WI38 (cell line): ENCODE results near the gene HID1.

Experiments
- H3K4me3 ChIP-seq: 2 replicates; pipeline ENCODE4 v1.5.1; 2011; ENCODE audit warnings: low read depth, mild to moderate bottlenecking, control low read depth, low read length
- TF ChIP-seq, protein P1 (sequence below): IDR thresholded peaks from 2 replicates; pipeline ENCODE4 v1.5.1; 2012; ENCODE audit warnings: low read depth, mild to moderate bottlenecking, control low read depth, low read length

Gene HID1, protein sequence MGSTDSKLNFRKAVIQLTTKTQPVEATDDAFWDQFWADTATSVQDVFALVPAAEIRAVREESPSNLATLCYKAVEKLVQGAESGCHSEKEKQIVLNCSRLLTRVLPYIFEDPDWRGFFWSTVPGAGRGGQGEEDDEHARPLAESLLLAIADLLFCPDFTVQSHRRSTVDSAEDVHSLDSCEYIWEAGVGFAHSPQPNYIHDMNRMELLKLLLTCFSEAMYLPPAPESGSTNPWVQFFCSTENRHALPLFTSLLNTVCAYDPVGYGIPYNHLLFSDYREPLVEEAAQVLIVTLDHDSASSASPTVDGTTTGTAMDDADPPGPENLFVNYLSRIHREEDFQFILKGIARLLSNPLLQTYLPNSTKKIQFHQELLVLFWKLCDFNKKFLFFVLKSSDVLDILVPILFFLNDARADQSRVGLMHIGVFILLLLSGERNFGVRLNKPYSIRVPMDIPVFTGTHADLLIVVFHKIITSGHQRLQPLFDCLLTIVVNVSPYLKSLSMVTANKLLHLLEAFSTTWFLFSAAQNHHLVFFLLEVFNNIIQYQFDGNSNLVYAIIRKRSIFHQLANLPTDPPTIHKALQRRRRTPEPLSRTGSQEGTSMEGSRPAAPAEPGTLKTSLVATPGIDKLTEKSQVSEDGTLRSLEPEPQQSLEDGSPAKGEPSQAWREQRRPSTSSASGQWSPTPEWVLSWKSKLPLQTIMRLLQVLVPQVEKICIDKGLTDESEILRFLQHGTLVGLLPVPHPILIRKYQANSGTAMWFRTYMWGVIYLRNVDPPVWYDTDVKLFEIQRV

DNA sequence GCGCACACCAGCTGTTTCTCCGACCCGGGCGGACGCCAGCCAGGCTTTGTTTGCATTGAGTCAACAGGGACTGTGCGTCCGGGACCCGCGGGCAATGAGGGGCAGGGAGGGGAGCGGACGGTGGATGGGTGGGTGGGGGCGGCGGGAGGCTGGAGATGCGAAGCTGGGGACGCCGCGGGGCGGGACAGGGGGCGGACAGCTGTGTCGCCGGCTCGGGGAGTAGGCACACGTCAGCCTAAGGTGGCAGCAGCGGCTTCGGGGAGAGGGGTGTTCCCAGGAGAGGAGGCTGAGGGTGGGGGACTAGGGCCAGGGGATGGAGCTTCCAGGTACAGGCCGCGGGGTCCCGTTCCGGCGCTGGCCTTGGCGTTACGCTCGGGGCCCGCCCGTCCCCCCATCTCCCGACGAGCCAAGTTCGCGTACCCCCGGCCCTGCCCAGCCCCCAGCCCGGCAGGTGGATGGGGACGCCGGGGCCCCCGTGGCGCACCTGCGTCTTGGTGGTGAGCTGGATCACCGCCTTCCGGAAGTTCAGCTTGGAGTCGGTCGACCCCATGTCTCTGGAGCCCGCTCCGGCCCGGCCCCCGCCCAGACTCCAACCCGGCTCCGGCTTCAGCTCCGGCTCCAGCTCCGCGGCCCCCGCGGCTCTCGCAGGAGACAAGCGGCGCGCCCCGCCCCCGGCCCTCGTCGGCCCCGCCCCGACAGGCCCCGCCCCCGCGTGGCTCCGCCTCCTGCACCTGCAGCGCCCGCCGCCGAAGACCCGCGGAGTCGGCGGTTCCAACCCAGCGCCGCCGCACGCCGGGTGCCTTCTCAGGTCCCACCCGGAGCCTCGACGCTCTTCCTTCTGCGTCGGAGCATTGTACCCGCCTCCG lies at the start of gene HID1:
Gene HID1 (minus strand): TSS at position 653 of the 866 bp plus-strand sequence. CDS start 103 bp downstream, at position 550.
- TF ChIP-seq, protein P1, sequence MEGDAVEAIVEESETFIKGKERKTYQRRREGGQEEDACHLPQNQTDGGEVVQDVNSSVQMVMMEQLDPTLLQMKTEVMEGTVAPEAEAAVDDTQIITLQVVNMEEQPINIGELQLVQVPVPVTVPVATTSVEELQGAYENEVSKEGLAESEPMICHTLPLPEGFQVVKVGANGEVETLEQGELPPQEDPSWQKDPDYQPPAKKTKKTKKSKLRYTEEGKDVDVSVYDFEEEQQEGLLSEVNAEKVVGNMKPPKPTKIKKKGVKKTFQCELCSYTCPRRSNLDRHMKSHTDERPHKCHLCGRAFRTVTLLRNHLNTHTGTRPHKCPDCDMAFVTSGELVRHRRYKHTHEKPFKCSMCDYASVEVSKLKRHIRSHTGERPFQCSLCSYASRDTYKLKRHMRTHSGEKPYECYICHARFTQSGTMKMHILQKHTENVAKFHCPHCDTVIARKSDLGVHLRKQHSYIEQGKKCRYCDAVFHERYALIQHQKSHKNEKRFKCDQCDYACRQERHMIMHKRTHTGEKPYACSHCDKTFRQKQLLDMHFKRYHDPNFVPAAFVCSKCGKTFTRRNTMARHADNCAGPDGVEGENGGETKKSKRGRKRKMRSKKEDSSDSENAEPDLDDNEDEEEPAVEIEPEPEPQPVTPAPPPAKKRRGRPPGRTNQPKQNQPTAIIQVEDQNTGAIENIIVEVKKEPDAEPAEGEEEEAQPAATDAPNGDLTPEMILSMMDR = no peak
- peak within 1 kb of the TSS; percentile 47 for H3K4me3 ChIP-seq

DNA sequence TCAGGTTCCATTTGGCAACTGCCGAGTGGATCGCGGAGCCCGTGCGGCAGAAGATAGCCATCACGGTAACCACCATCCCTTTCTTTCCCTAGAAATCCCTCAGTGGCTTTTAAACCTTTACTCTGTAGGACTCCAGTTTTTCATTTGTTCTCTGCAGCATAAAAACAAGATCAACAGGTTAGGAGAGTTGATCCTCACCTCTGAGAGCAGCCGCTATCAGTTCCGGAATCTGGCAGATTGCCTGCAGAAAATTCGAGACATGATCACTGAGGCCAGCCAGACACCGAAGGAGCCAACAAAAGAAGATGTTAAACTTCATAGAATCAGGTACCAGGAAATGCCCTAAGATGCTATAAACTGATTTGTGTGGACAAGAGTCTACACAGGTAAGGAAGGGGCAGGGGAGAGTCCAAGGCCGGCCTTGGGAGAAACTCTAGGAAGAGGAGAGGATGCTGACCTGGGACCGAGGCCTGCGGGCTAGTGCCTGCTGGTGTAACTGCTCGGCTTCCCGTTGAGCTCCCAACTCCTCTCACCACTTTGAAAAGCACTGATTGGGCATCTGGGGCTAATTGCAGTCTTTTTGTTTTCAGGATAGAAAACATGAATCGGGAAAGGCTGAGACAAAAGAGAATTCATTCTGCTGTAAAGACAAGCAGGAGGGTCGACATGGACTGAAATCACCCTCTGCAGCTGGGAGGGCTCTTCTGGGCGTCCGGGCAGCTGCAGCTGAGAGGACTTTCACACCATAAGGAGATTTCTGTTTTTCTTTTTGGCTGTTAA lies 48.0 kb upstream of the HID1 start:
- TF ChIP-seq, protein P1 = no peak

DNA sequence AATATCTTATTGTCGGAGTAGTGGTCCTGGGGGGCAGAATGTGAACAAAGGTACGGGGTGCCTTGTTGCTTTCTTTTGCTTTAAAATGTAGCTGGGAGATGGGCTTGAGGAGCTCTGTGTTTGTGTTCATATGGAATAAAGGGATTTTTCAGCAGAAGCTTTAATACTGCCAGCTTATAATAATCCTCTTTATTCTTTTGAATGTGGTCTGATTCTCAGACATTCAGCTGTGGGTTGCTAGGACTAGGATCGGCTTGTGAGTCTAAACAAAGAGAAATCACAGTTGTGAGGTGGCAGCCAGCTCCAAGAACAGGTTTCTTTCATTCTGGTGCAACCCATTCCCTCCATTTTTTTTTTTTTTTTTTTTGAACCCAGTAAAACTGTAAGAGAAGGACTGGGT lies 47.2 kb upstream of the HID1 start:
- no peak overlapping the region for H3K4me3 ChIP-seq
- TF ChIP-seq, protein P1 = no peak

More for the DNA sequence above, 48.0 kb upstream of the HID1 start:
- H3K4me3 ChIP-seq = no peak overlapping the region

DNA sequence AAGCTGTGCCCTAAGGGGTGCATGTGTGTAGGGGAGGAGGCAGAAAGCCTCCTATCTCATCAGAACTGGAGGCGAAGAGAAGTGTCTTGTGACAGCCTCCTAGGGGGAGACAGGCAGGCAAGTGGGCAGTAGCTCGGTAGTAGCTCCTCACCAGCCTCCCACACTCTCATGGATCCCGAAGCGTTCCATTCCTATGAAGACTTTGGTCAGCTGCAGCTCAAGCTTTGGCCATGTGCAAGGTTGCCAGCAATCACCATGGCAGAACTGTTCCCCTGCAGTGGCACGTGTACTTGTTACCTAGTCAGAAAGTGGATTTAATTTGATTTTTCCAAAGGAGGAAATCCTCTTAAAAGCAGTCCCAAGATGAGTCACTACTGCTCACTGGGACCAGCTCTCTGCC lies 46.6 kb upstream of the HID1 start:
- TF ChIP-seq, protein P1 = no peak
- H3K4me3 ChIP-seq = no peak overlapping the region

DNA sequence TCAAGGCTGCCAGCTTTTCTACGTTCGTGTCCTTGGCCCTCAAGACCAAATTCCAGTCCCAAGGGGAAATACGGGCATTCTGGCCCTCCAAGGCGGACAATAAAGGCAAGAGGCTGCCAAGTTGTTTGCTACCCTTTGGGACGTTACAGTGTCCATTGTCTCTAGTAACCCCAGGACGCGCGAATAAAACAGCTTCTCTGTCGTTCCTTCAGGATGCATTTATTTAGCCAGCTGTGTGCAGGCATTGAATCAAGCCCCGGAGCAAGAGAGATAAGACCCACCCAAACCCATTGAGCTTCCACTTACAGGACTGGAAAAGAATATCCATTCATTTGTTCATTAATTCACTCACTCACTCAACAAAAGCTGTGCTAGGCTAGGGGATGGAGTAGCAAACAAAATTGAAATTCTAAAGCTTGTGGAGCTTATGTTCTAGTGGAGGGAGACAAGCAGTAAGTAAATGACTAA lies 40.6 kb upstream of the HID1 start:
- peak overlapping the region; percentile 75 for H3K4me3 ChIP-seq
- TF ChIP-seq, protein P1 = no peak

DNA sequence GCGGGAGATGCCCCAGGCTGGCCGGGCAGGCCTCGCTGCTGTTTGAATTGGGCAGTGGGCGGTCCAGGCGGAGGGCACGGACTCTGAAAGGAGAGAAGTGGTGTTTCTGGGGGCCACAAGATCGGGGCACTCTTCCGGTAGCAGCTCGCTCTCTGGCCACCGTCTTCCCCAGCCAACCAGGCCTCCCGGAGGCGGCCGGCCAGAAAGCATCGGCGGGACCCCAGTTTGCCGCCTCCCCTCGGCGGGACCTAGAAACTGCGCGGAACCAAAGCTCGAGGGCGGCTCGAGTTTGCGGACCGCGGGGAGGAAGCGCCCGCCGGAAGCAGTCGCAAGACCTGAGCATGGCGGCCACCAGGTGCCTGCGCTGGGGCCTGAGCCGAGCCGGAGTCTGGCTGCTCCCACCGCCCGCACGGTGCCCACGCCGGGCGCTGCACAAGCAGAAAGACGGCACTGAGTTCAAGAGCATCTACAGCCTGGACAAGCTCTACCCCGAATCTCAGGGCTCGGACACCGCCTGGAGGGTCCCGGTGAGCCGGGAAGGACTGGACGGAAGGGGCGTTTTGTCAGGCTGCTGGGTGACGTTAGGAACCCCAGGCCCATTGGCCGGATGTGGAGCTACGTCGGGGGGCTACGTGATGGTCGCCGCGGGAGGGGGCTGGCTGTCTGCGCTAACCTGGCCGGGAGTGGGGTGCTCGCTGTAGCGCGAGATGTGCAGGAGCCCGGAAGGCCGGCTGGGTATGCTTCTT lies 40.0 kb upstream of the HID1 start, which contains the start of gene MRPL58:
Gene MRPL58 (plus strand): TSS at position 325 of the 746 bp plus-strand sequence. CDS start 17 bp downstream, at position 342.
- peak within 1 kb of the TSS; percentile 75 for H3K4me3 ChIP-seq
- TF ChIP-seq, protein P1 = peak; percentile 41; the same call in 1 of the 2 replicates
